Common myeloid progenitor, CD34-positive (primary cell): Measurements from ENCODE around the gene ZNF446.

Source experiments
- CTCF ChIA-PET: fragments of 350-600 bp; sonication (Branson Sonifier 250); formaldehyde crosslinking; loops from one replicate; lab custom pipeline; 2021; ENCODE audit warnings: antibody characterized with exemption; lab: Charles Lee
- POLR2A ChIA-PET: fragments of 350-600 bp; sonication (Branson Sonifier 250); formaldehyde crosslinking; loops from one replicate; lab custom pipeline; 2021; ENCODE audit warnings: antibody characterized with exemption; lab: Charles Lee
- DNase-seq, 3 donors: peaks; one replicate each; pipeline versions ENCODE4 v3.0.0 to v3.0.0-alpha.2; 2013
- H3K27ac ChIP-seq, 2 experiments: 1 replicate in 1 of 2; 2 replicates in 1 of 2; pipeline ENCODE4 v1.7.0; 2013; ENCODE audit warnings: inconsistent platforms in 2 of 2, low read length in 2 of 2, mild to moderate bottlenecking in 2 of 2, low read depth in 1 of 2, moderate library complexity in 1 of 2; ENCODE audit not compliant: severe bottlenecking in 2 of 2, insufficient read depth in 1 of 2, poor library complexity in 1 of 2
- H3K27me3 ChIP-seq, 5 experiments: replicated peaks in 2 of 5; 1 replicate in 3 of 5; 2 replicates in 2 of 5; pipeline versions ENCODE4 v1.6.1 to v1.7.0; 2013; ENCODE audit warnings: low read length in 4 of 5, mild to moderate bottlenecking in 2 of 5, moderate library complexity in 2 of 5, inconsistent platforms in 1 of 5; ENCODE audit not compliant: insufficient read depth in 5 of 5, control insufficient read depth in 4 of 5
- H3K36me3 ChIP-seq, 4 experiments: 1 replicate in 2 of 4; 2 replicates in 2 of 4; pipeline versions ENCODE4 v1.6.1 to v1.7.0; 2013; ENCODE audit warnings: low read length in 3 of 4, control low read depth in 1 of 4, mild to moderate bottlenecking in 1 of 4; ENCODE audit not compliant: control insufficient read depth in 4 of 4, insufficient read depth in 4 of 4
- H3K4me1 ChIP-seq, 4 experiments: 1 replicate in 3 of 4; 2 replicates in 1 of 4; pipeline versions ENCODE4 v1.6.1 to v1.7.1; 2013; ENCODE audit warnings: low read length in 3 of 4, mild to moderate bottlenecking in 3 of 4, control low read depth in 1 of 4, inconsistent platforms in 1 of 4, moderate library complexity in 1 of 4; ENCODE audit not compliant: control insufficient read depth in 4 of 4, insufficient read depth in 4 of 4; ENCODE audit errors: control extremely low read depth in 1 of 4
- H3K4me3 ChIP-seq, 7 experiments: 1 replicate in 4 of 7; 2 replicates in 3 of 7; pipeline versions ENCODE4 v1.5.1 to v1.7.0; 2013; ENCODE audit warnings: mild to moderate bottlenecking in 7 of 7, low read length in 6 of 7, moderate library complexity in 6 of 7, inconsistent platforms in 2 of 7, low read depth in 2 of 7, control low read depth in 1 of 7; ENCODE audit not compliant: insufficient read depth in 4 of 7, control insufficient read depth in 1 of 7; ENCODE audit errors: extremely low read depth in 1 of 7
- H3K9me3 ChIP-seq, 5 experiments: 1 replicate in 4 of 5; 2 replicates in 1 of 5; pipeline versions ENCODE4 v1.6.1 to v1.7.1; 2013; ENCODE audit warnings: low read length in 4 of 5, mild to moderate bottlenecking in 2 of 5, inconsistent platforms in 1 of 5, low read depth in 1 of 5, moderate library complexity in 1 of 5; ENCODE audit not compliant: control insufficient read depth in 4 of 5, insufficient read depth in 2 of 5; ENCODE audit errors: control extremely low read depth in 1 of 5
- WGBS: methylation state at CpG from one replicate; pipeline ENCODE4 v1.1.5; 2013; ENCODE audit not compliant: insufficient coverage; 5-methylcytosine and 5-hydroxymethylcytosine counted together

The ZNF446 gene

DNA sequence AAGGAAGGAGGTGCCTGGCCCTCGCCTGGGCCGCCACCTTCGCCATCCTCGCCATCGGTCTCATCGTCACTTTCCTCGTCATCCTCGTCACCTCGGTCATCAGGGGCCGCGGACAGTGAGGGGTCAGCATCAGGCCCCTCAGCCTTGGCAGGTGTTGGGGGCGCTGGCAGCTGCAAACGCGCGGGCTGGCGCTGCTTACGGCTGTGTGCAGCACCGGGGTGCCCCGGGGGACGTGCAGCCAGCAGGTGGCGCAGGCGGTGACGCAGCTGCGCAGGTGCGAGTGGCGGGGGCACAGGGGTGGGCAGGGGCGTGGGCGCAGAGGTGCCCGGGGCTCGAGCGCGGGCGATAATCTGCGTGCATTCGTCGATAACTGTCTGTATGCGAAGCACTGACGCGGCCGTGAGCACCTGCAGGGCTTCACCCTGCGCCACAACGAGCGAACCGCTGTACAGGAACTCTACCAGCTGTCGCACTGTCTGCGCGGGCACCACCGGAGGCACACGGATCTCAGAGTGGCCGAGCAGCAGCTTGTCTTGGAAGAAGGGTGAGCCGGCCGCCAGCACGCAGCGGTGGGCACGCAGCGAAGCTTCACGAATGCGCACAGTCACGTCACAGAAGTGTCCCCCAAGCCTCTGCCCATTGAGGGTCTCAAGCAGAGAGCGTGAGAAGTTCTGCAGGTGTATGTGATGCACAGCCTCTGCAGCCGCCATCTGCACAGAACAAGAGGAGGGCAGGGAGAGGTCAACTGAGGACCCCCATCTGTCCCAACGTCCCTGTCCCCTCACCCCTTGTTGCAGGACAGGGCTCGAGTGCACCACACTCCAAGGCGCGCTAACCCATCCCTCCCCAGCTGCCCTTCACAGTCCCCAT is 41.0 kb downstream of the ZNF446 start:
- Histone ChIP-seq H3K9me3 (no peaks in the 10 kb centered on the region), H3K4me3 (peak overlapping the region in 1 of 7 experiments; percentile 2), H3K36me3 (peaks cover 0 to 23% (median 18%) of the 10 kb centered on the region in 4 experiments), H3K27me3 (no peaks in the 10 kb centered on the region), H3K27ac (no peak overlapping the region), H3K4me1 (peaks cover 0 to 48% (median 43%) of the 10 kb centered on the region in 4 experiments)
- WGBS, result 97% methylated on average over 63 of the region's 65 CpGs
- ChIA-PET POLR2A (no interaction called here), CTCF (interaction anchor here (1.0 to 8.8 kb wide), 6 partner anchors 8 to 144 kb away, joined by 3 to 139 read pairs (median 19); partner anchors contain the start of genes CHMP2A and UBE2M)
- DNase-seq, result no peak

DNA sequence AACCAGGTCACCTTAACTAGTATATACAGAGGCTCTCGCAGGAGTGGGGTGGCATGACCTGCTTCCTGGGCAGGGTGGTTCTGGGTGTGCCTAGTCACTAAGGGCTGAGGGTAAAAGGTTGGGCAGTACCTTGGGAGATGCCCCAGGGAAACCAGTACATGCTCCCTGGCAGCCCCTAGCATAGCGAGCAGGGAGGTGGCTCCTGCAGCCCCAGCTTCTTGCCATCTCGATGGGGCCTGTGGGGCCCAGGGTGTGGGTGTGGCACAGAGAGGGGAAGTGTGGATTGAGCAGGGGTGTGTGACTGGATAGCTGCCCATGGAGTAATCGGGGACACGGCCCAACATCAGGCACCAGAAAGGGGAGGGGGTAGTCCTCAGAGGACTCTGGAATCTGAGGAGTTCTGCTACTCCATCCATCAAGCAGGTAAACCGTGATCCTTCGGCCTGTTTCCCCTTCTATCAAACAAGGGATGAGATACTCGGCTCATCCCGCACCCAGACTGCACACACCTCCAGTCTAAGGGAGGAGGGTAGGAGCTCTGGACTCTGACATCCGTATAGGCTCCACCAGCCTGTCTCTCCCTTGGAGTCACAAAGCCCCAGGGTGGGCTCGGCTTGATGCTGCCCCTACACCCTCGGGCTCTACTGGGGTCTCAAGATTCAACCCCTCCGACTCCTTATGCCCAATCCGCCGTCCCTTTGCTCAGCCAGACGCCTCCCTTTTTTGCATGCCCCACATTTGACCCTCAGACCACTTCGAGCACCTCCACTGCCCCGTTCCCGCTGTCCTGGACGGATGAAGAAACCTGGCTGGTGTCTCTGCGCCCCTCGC is 42.3 kb downstream of the ZNF446 start:
- H3K27ac ChIP-seq, result peak overlapping the region; percentile 82 to 91

DNA sequence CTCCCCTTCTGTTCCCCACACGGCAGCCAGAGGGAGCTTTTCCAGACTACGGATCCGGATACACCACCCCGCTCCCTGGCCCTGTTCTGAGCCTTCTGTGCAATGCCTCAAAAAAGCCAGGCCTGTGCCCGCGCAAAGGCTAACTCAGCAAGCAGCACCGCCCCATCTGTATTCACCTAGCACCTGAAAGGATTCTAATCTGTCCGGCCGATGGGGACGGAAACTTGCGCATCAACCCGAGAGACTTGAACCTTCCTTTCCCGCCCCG is 42.9 kb downstream of the ZNF446 start:
- peak overlapping the region; percentile 77 to 94 (median 83) for H3K4me3 ChIP-seq
- H3K27ac ChIP-seq, result peak overlapping the region; percentile 82 to 91
- no peaks in the 10 kb centered on the region for H3K27me3 ChIP-seq
- H3K4me1 ChIP-seq, result peaks cover 0 to 40% (median 35%) of the 10 kb centered on the region in 4 experiments
- H3K36me3 ChIP-seq, result peaks cover 0 to 23% (median 17%) of the 10 kb centered on the region in 4 experiments
- WGBS, result 0% methylated on average over 11 of the region's 14 CpGs
- CTCF ChIA-PET, result interaction anchor here (1.3 to 8.8 kb wide), 8 partner anchors 15 to 65 kb away, joined by 3 to 139 read pairs (median 30); partner anchors contain the start of genes CHMP2A and UBE2M
- DNase-seq, result peak; percentile 73 to 84 (median 84)
- no peaks in the 10 kb centered on the region for H3K9me3 ChIP-seq
- POLR2A ChIA-PET, result interaction anchor here (1.0 to 1.6 kb wide), 3 partner anchors 36 to 157 kb away, joined by 4 to 24 read pairs (median 5); partner anchors contain the start of genes CHMP2A and ZNF497

More for the DNA sequence above, 42.3 kb downstream of the ZNF446 start:
- Histone ChIP-seq H3K4me1 (peaks cover 0 to 45% (median 40%) of the 10 kb centered on the region in 4 experiments), H3K9me3 (no peaks in the 10 kb centered on the region), H3K4me3 (peak overlapping the region; percentile 77 to 94 (median 83)), H3K36me3 (peaks cover 0 to 23% (median 17%) of the 10 kb centered on the region in 4 experiments), H3K27me3 (no peaks in the 10 kb centered on the region)
- WGBS, result 6% methylated on average over 18 of the region's 22 CpGs
- ChIA-PET CTCF (interaction anchor here (1.3 to 8.8 kb wide), 10 partner anchors 9 to 66 kb away, joined by 3 to 139 read pairs (median 20); partner anchors contain the start of genes CHMP2A and UBE2M), POLR2A (interaction anchor here (0.8 to 1.0 kb wide), 3 partner anchors 25 to 156 kb away, joined by 4 to 5 read pairs (median 4); partner anchors contain the start of genes TRIM28 and ZNF497)
- DNase-seq, result peak in 2 of 3 donors; percentile 30 to 31

DNA sequence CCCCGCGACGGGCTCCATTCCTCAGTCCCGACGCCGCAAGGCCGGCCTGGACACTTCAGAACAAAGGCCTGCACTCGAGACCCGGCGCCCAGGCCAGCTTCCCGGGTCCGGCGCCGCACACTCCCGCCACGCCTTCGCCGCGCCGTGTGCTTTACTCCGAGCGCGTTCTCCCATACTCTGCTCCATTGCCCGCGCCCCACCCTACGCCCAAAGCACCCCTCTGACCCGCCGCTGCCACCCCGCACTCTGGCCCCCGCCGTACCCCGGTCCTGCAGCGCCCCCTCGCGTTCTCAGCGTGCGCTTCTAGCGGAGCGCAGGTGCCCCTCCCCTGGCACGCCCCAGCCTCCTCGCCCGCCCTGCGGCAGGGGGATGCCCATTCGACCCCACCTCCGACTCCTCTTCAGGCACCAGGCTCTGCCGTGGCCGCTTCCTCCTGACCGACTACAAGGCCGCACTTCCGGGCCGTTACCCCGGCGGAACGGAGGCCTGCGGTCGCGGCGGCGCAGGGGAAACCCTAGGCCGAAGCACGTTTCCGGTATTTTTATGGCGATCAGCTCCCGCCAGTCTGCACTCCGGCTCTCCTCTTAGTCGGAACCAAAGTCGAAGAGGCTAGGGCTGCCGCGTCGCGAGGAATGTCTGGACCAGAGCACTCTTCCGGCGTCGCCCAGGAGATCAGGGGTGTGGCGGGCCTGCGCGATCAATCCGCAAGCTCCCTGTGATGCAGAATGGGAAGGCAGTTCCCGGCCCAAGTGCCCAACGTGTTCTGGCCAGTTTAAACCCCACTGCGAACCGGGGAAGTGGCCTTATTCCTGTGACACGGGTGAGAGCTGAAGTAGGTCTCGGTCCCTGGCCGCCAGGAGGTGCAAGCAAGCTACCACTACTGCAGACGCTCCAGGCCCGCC is 43.5 kb downstream of the ZNF446 start, which contains the start of gene ZBTB45:
Gene ZBTB45 (minus strand): TSS at position 456 of the 902 bp plus-strand sequence. CDS start 2,137 bp downstream, outside the sequence.
- Histone ChIP-seq H3K36me3 (peaks cover 0 to 23% (median 17%) of the 10 kb centered on the region in 4 experiments), H3K4me3 (peak within 1 kb of the TSS; percentile 77 to 94 (median 83)), H3K9me3 (no peaks in the 10 kb centered on the region), H3K27me3 (no peaks in the 10 kb centered on the region), H3K4me1 (peaks cover 0 to 35% (median 31%) of the 10 kb centered on the region in 4 experiments), H3K27ac (peak within 1 kb of the TSS; percentile 82 to 91)
- POLR2A ChIA-PET, result interaction anchor here (1.0 to 2.0 kb wide), 8 partner anchors 12 to 157 kb away, joined by 4 to 24 read pairs (median 6); partner anchors contain the start of genes CHMP2A, TRIM28, UBE2M and ZNF497
- WGBS, result under 1% methylated on average over 80 of the region's 87 CpGs
- DNase-seq, result peak; percentile 97
- CTCF ChIA-PET, result interaction anchor here (1.0 to 8.8 kb wide), 16 partner anchors 10 to 65 kb away, joined by 3 to 139 read pairs (median 12); partner anchors contain the start of genes CHMP2A, MZF1, TRIM28 and UBE2M

DNA sequence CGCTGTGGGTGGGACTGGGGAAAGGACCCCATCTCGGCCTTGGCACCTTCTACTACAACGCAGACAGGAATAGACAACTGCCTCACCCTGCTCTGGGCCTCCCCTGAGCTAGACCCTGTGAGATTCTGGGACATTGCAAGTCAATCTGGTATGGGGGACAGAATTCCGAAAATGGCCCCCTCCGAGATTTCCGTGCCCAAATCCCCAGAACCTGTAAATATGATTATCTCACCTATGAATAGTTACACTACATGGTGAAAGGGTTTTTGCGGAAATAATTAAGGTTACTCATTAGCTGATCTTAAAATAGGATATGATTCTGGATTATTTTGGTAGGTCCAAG is 44.1 kb downstream of the ZNF446 start:
- ChIA-PET CTCF (interaction anchor here (1.0 to 8.8 kb wide), 15 partner anchors 10 to 64 kb away, joined by 3 to 139 read pairs (median 13); partner anchors contain the start of genes CHMP2A, MZF1, TRIM28 and UBE2M), POLR2A (interaction anchor here (1.2 to 2.0 kb wide), 6 partner anchors 12 to 55 kb away, joined by 4 to 24 read pairs (median 8); partner anchors contain the start of genes CHMP2A, TRIM28 and UBE2M)
- no peak for DNase-seq
- Histone ChIP-seq H3K9me3 (no peaks in the 10 kb centered on the region), H3K27ac (peak overlapping the region; percentile 82 to 91), H3K4me3 (peak overlapping the region; percentile 77 to 94 (median 83)), H3K4me1 (peaks cover 0 to 32% (median 29%) of the 10 kb centered on the region in 4 experiments), H3K36me3 (peaks cover 0 to 23% (median 16%) of the 10 kb centered on the region in 4 experiments), H3K27me3 (no peaks in the 10 kb centered on the region)
- no CpG with 5 or more reads among the region's 7 CpGs for WGBS
